PC-3 (cell line): ENCODE measurements around the gene CRIM1.

ENCODE experiments used
- CTCF ChIP-seq: fragments of 300-600 bp; sonication (generic); conservative IDR thresholded peaks from 2 replicates; pipeline ENCODE4 v1.5.1; 2017; ENCODE audit warnings: antibody characterized with exemption, low read depth, mild to moderate bottlenecking, low read length
- EZH2 ChIP-seq: fragments of 300-600 bp; sonication (generic); IDR thresholded peaks from one replicate; pipeline ENCODE4 v1.6.1; 2017; ENCODE audit warnings: antibody characterized with exemption, mild to moderate bottlenecking, low read length; ENCODE audit not compliant: unreplicated experiment

DNA sequence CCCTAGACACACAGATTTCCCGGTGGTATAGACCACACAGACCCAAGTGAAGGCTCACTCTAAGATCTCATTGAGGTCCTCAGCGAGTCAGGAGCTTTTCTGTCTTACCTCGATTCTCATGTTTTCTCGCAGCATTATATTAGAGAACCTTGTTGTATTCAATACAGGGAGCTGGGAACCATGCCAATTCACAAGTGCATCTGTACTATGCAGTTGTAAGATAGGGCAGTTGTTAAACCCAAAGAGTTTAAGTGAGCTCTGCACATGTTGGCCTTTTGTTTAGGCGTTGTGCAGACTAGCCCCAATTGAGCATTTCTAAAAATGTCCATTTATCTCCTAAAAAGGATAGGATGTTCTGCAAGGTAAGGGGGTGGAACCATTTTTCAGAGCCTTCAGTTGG is 182.8 kb downstream of the CRIM1 start:
- no peak for TF ChIP-seq CTCF
- no peak for TF ChIP-seq EZH2
